A673 (cell line): Measurements from ENCODE around the gene CTTNBP2. TPM values are rescaled to one million over a fixed set of nuclear protein-coding genes. Genes with fewer than 3 reads are reported as not detected.

Experiments
- BruUV-seq: library from RNA; stranded (reverse); fragments of 400-500 nt; replicated peaks from 2 replicates; lab custom pipeline; 2021; lab: Mats Ljungman, UMichigan
- CTCF ChIA-PET: fragments of 300-600 bp; sonication (Branson Sonifier 250); formaldehyde crosslinking; loops from one replicate; lab custom pipeline; 2022; ENCODE audit warnings: antibody characterized with exemption; lab: Charles Lee
- POLR2A ChIA-PET: fragments of 300-600 bp; sonication (Branson Sonifier 250); formaldehyde crosslinking; loops from one replicate; lab custom pipeline; 2022; ENCODE audit warnings: antibody characterized with exemption; ENCODE audit not compliant: low non-redundant PET; lab: Charles Lee
- DNase-seq: peaks from one replicate; pipeline ENCODE4 v3.0.0-alpha.2; 2015; ENCODE audit warnings: low spot score
- H3K27ac ChIP-seq: fragments of 200-600 bp; sonication (generic); 2 replicates; pipeline ENCODE4 v1.5.1; 2016; ENCODE audit warnings: mixed run types, low read depth, mild to moderate bottlenecking, mixed read lengths, antibody characterized with exemption, low read length; ENCODE audit not compliant: poor library complexity, severe bottlenecking
- H3K27me3 ChIP-seq: fragments of 200-600 bp; sonication (generic); replicated peaks from 2 replicates; pipeline ENCODE4 v1.6.1; 2017; ENCODE audit warnings: mixed run types, low read depth, mild to moderate bottlenecking, mixed read lengths, antibody characterized with exemption, low read length; ENCODE audit not compliant: insufficient read depth, poor library complexity
- H3K36me3 ChIP-seq: fragments of 200-600 bp; sonication (generic); 2 replicates; pipeline ENCODE4 v1.6.1; 2016; ENCODE audit warnings: mixed run types, mild to moderate bottlenecking, mixed read lengths, antibody characterized with exemption, low read length; ENCODE audit not compliant: insufficient read depth, poor library complexity, severe bottlenecking
- H3K4me1 ChIP-seq: fragments of 200-600 bp; sonication (generic); 2 replicates; pipeline ENCODE4 v1.6.1; 2017; ENCODE audit warnings: mixed run types, mild to moderate bottlenecking, mixed read lengths, antibody characterized with exemption, low read length; ENCODE audit not compliant: insufficient read depth, poor library complexity, severe bottlenecking
- H3K4me3 ChIP-seq: fragments of 200-600 bp; sonication (generic); 2 replicates; pipeline ENCODE4 v1.5.1; 2016; ENCODE audit warnings: low read depth, mixed run types, mild to moderate bottlenecking, mixed read lengths, low read length; ENCODE audit not compliant: poor library complexity, severe bottlenecking
- H3K9me3 ChIP-seq: fragments of 200-600 bp; sonication (generic); 2 replicates; pipeline ENCODE4 v1.6.1; 2016; ENCODE audit warnings: mixed run types, low read depth, mild to moderate bottlenecking, mixed read lengths, antibody characterized with exemption, low read length; ENCODE audit not compliant: poor library complexity, severe bottlenecking
- CTCF ChIP-seq: fragments of 300-800, 200-600 bp; sonication (generic); conservative IDR thresholded peaks from 2 replicates; pipeline ENCODE4 v1.5.1; 2017; ENCODE audit warnings: low read depth, mild to moderate bottlenecking, antibody characterized with exemption, low read length, moderate library complexity, mixed read lengths
- EZH2 ChIP-seq: fragments of 200-600 bp; sonication (generic); IDR thresholded peaks from 2 replicates; pipeline ENCODE4 v1.6.1; 2017; ENCODE audit warnings: borderline replicate concordance, low read depth, mild to moderate bottlenecking, mixed read lengths, antibody characterized with exemption, low read length; ENCODE audit not compliant: poor library complexity, severe bottlenecking
- intact Hi-C: fragments of 100-400 bp; cut with micrococcal nuclease; formaldehyde crosslinking; loops from one replicate; pipeline ENCODE4 v1.10.0; 2022; ENCODE audit not compliant: unreplicated experiment
- total RNA-seq: library from RNA; stranded (reverse); gene quantifications from 2 replicates; pipeline ENCODE4 v1.2.3, GENCODE V29; 2021

The CTTNBP2 gene
- total RNA-seq, 1 experiment from 2014 or later: 21.8 TPM

DNA sequence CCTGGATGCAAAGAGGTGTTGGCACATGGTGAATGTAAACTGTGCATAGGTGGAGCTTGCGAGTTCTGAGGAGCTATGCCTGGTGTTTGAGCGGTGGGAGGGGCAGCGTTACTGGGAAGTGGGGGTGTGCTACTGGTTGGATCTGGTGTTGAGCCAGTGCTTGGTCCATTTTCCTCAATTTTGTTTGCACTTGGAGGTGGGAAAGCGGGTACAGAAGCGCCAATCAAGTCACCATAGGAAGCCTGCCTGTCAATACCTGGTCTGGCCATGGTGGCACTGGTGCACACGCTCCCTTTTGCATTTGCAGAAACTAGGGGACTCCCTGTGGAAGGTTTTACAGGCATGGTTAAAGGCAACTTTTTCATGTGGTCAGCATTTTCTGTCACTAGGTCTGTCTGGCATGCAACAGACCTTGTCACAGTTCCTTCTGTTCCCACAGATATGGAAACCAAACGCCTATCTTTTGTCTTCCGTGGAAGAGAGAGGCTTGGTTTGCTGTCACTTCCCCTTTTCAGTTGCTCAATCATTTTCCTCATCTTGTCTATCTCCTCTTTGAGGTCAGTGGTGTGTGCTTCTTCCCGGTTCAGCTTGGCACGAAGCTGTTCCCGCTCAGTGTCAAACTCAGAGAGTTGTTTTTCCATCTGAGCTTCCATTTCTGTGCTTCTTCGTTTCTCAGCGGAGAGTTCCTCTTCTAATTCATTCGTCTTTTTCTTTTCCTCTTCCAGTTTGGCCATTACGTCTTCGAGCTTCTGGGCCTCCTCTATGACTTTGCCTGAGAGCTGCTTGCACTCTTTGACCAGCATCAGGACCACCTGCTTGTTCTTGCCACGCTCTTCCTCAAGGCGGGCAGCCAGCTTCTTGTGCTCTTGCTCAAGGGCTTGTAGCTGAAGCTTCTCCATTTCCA is 81.1 kb downstream of the CTTNBP2 start:
- Histone ChIP-seq H3K27ac (no peak overlapping the region), H3K9me3 (no peaks in the 10 kb centered on the region), H3K36me3 (no peaks in the 10 kb centered on the region), H3K4me3 (no peak overlapping the region), H3K27me3 (no peaks in the 10 kb centered on the region), H3K4me1 (no peaks in the 10 kb centered on the region)
- intact Hi-C loops: no loop called here
- ChIA-PET CTCF (no interaction called here), POLR2A (no interaction called here)
- TF ChIP-seq CTCF: no peak
- TF ChIP-seq EZH2: no peak
- DNase-seq: no peak
- BruUV-seq: no TSS peak

- no peak overlapping the region for H3K27ac ChIP-seq
- TF ChIP-seq EZH2: no peak
- TF ChIP-seq CTCF: no peak
- POLR2A ChIA-PET: no interaction called here
- no peaks in the 10 kb centered on the region for H3K27me3 ChIP-seq
- no peaks in the 10 kb centered on the region for H3K9me3 ChIP-seq
- H3K4me1 ChIP-seq: no peaks in the 10 kb centered on the region
- CTCF ChIA-PET: no interaction called here
- no peak for DNase-seq
- no peak overlapping the region for H3K4me3 ChIP-seq
- no TSS peak for BruUV-seq
- intact Hi-C loops: no loop called here
- no peaks in the 10 kb centered on the region for H3K36me3 ChIP-seq
Measured at GRCh38 chr7:117790731-117791130, 82.5 kb downstream of the CTTNBP2 start.

DNA sequence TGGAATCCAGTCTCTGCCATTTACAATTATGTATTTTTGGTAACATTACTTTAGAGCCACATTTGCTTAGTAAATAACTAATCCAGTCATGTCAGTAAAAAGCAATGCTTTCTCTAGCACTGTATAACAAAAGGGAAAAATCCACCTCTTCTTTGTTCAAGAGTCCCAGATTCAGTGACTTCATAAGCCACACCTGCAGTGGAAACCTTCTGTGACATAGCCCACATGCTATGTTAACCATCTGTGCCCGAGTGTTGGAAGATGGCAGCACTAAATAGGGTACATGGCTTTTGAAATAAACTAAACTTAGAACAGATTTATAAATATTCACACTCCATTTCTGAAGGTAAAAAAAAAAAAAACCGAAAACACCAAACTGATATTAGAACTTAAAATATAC is 83.0 kb downstream of the CTTNBP2 start:
- H3K36me3 ChIP-seq: no peaks in the 10 kb centered on the region
- ChIA-PET CTCF (no interaction called here), POLR2A (no interaction called here)
- intact Hi-C loops: no loop called here
- no peak overlapping the region for H3K4me3 ChIP-seq
- no peaks in the 10 kb centered on the region for H3K4me1 ChIP-seq
- TF ChIP-seq CTCF (no peak), EZH2 (no peak)
- BruUV-seq: no TSS peak
- H3K27me3 ChIP-seq: no peaks in the 10 kb centered on the region
- H3K27ac ChIP-seq: no peak overlapping the region
- H3K9me3 ChIP-seq: no peaks in the 10 kb centered on the region
- DNase-seq: no peak
